ENCODE measurements around the gene TIMP3.
A peak's percentile ranks its signal among the peaks of the same experiment; 100 is the strongest.

Gene TIMP3

GRCh38 chr22:32879550-32879949, 78.0 kb downstream of the TIMP3 start:
- no peak for TF ChIP-seq EZH2phosphoT487 (IDR thresholded peaks at IDR 0.05; ENCODE audit: borderline replicate concordance)
- no peak for TF ChIP-seq CTCF (conservative IDR thresholded peaks at IDR 0.05; ENCODE audit: low read length)
- H3K27me3 ChIP-seq (ENCODE audit: insufficient read depth, low read length, poor library complexity, severe bottlenecking): no peaks in the 10 kb centered on the region
- no peaks in the 10 kb centered on the region for H3K9me2 ChIP-seq (replicated peaks; ENCODE audit: low read depth, low read length)
- H3K79me2 ChIP-seq (ENCODE audit: insufficient read depth, low read length): no peaks in the 10 kb centered on the region
- H3K9ac ChIP-seq (ENCODE audit: low read depth, low read length, poor library complexity, severe bottlenecking): no peak overlapping the region
- no peaks in the 10 kb centered on the region for H3K9me3 ChIP-seq (ENCODE audit: insufficient read depth, low read depth, low read length)
- no peaks in the 10 kb centered on the region for H4K20me1 ChIP-seq (ENCODE audit: insufficient read depth, low read length, poor library complexity, severe bottlenecking)
- no peaks in the 10 kb centered on the region for H3K36me3 ChIP-seq (ENCODE audit: insufficient read depth, low read length)
- no peak overlapping the region for H3K4me2 ChIP-seq (ENCODE audit: low read depth, low read length, poor library complexity, severe bottlenecking)
- no peak overlapping the region for H3K4me3 ChIP-seq (ENCODE audit: low read length, poor library complexity, severe bottlenecking)
- no peaks in the 10 kb centered on the region for H3F3A ChIP-seq (ENCODE audit: low read depth)
- no peak overlapping the region for H2AFZ ChIP-seq (ENCODE audit: low read length)
- H3K4me1 ChIP-seq (ENCODE audit: insufficient read depth, low read length, poor library complexity, severe bottlenecking): peaks cover 22% of the 10 kb centered on the region

- Histone ChIP-seq H3K9me3 (ENCODE audit: insufficient read depth, low read depth, low read length) (no peaks in the 10 kb centered on the region), H3K4me3 (ENCODE audit: low read length, poor library complexity, severe bottlenecking) (peak overlapping the region; percentile 44), H3K9ac (ENCODE audit: low read depth, low read length, poor library complexity, severe bottlenecking) (peak overlapping the region; percentile 48), H3K4me2 (ENCODE audit: low read depth, low read length, poor library complexity, severe bottlenecking) (peak overlapping the region; percentile 60), H3K79me2 (ENCODE audit: insufficient read depth, low read length) (no peaks in the 10 kb centered on the region), H3F3A (ENCODE audit: low read depth) (no peaks in the 10 kb centered on the region), H2AFZ (ENCODE audit: low read length) (no peak overlapping the region), H3K36me3 (ENCODE audit: insufficient read depth, low read length) (no peaks in the 10 kb centered on the region), H3K9me2 (replicated peaks; ENCODE audit: low read depth, low read length) (no peaks in the 10 kb centered on the region), H3K4me1 (ENCODE audit: insufficient read depth, low read length, poor library complexity, severe bottlenecking) (peaks cover 22% of the 10 kb centered on the region), H3K27me3 (ENCODE audit: insufficient read depth, low read length, poor library complexity, severe bottlenecking) (no peaks in the 10 kb centered on the region), H4K20me1 (ENCODE audit: insufficient read depth, low read length, poor library complexity, severe bottlenecking) (no peaks in the 10 kb centered on the region)
- TF ChIP-seq EZH2phosphoT487 (IDR thresholded peaks at IDR 0.05; ENCODE audit: borderline replicate concordance) (no peak), CTCF (conservative IDR thresholded peaks at IDR 0.05; ENCODE audit: low read length) (no peak)
Measured at GRCh38 chr22:32880061-32880460, 78.6 kb downstream of the TIMP3 start.

DNA sequence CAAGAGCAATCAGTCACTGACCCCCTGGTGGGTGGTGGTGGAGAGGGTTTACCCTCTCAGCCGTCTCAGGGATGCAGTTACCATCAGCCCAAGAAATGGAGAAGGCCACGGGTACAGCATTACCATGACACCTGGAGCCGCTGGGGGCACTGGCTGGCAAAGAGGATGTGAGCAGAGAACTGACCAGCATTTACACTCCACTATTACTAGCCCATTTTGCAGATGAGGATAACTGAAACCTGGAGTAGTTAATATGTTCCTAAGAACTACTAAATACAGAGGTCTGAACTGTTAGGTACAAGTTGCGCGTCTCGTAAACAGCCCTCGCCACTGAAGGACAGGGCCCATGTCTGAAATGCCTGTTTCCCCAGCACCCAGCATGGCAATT, 79.0 kb downstream of the TIMP3 start:
- Histone ChIP-seq H3K36me3 (ENCODE audit: insufficient read depth, low read length) (no peaks in the 10 kb centered on the region), H3K27me3 (ENCODE audit: insufficient read depth, low read length, poor library complexity, severe bottlenecking) (no peaks in the 10 kb centered on the region), H3K9me3 (ENCODE audit: insufficient read depth, low read depth, low read length) (no peaks in the 10 kb centered on the region), H3K9me2 (replicated peaks; ENCODE audit: low read depth, low read length) (no peaks in the 10 kb centered on the region), H3K9ac (ENCODE audit: low read depth, low read length, poor library complexity, severe bottlenecking) (peak overlapping the region; percentile 48), H3K79me2 (ENCODE audit: insufficient read depth, low read length) (no peaks in the 10 kb centered on the region), H3F3A (ENCODE audit: low read depth) (no peaks in the 10 kb centered on the region), H3K4me3 (ENCODE audit: low read length, poor library complexity, severe bottlenecking) (peak overlapping the region; percentile 44), H2AFZ (ENCODE audit: low read length) (no peak overlapping the region), H3K4me2 (ENCODE audit: low read depth, low read length, poor library complexity, severe bottlenecking) (peak overlapping the region; percentile 60), H3K4me1 (ENCODE audit: insufficient read depth, low read length, poor library complexity, severe bottlenecking) (peaks cover 22% of the 10 kb centered on the region), H4K20me1 (ENCODE audit: insufficient read depth, low read length, poor library complexity, severe bottlenecking) (no peaks in the 10 kb centered on the region)
- TF ChIP-seq CTCF (conservative IDR thresholded peaks at IDR 0.05; ENCODE audit: low read length): no peak
- TF ChIP-seq EZH2phosphoT487 (IDR thresholded peaks at IDR 0.05; ENCODE audit: borderline replicate concordance): no peak
